ENCODE results near the gene FGF14. TPM values are rescaled to one million over a fixed set of nuclear protein-coding genes. Genes with fewer than 3 reads are reported as not detected.

FGF14 gene
- polyA plus RNA-seq, 2 donors: 0.04 to 0.29 TPM

GRCh38 chr13:102250448-102250847 is 151.4 kb downstream of the FGF14 start:
- Histone ChIP-seq H3K4me3 (ENCODE audit: low read depth in 1 of 2, low read length in 2 of 2) (no peak overlapping the region), H3K27me3 (ENCODE audit: control insufficient read depth in 1 of 2, insufficient read depth in 2 of 2, low read length in 2 of 2) (no peaks in the 10 kb centered on the region), H3K36me3 (ENCODE audit: control insufficient read depth in 2 of 2, insufficient read depth in 2 of 2, low read length in 1 of 2) (no peaks in the 10 kb centered on the region), H3K4me1 (ENCODE audit: control insufficient read depth in 2 of 2, insufficient read depth in 2 of 2, low read length in 1 of 2) (no peaks in the 10 kb centered on the region), H3K9me3 (ENCODE audit: control insufficient read depth in 2 of 2, insufficient read depth in 1 of 2, low read depth in 1 of 2, low read length in 1 of 2) (no peaks in the 10 kb centered on the region), H3K27ac (ENCODE audit: low read depth in 2 of 2, low read length in 1 of 2) (no peak overlapping the region)
- WGBS, 2 donors: 83 to 89% methylated on average over 2 of the region's 2 CpGs

- Histone ChIP-seq H3K27ac (ENCODE audit: low read depth in 2 of 2, low read length in 1 of 2) (no peak overlapping the region), H3K36me3 (ENCODE audit: control insufficient read depth in 2 of 2, insufficient read depth in 2 of 2, low read length in 1 of 2) (no peaks in the 10 kb centered on the region), H3K4me3 (ENCODE audit: low read depth in 1 of 2, low read length in 2 of 2) (no peak overlapping the region), H3K9me3 (ENCODE audit: control insufficient read depth in 2 of 2, insufficient read depth in 1 of 2, low read depth in 1 of 2, low read length in 1 of 2) (no peaks in the 10 kb centered on the region), H3K27me3 (ENCODE audit: control insufficient read depth in 1 of 2, insufficient read depth in 2 of 2, low read length in 2 of 2) (no peaks in the 10 kb centered on the region), H3K4me1 (ENCODE audit: control insufficient read depth in 2 of 2, insufficient read depth in 2 of 2, low read length in 1 of 2) (no peaks in the 10 kb centered on the region)
- WGBS, 2 donors: 79 to 82% methylated on average over 3 of the region's 3 CpGs
These were observed 157.1 kb downstream of the FGF14 start for GRCh38 chr13:102244607-102245227.

GRCh38 chr13:102240110-102240509 is 161.7 kb downstream of the FGF14 start:
- no peaks in the 10 kb centered on the region for H3K4me1 ChIP-seq (ENCODE audit: control insufficient read depth in 2 of 2, insufficient read depth in 2 of 2, low read length in 1 of 2)
- no peak overlapping the region for H3K27ac ChIP-seq (ENCODE audit: low read depth in 2 of 2, low read length in 1 of 2)
- no peaks in the 10 kb centered on the region for H3K36me3 ChIP-seq (ENCODE audit: control insufficient read depth in 2 of 2, insufficient read depth in 2 of 2, low read length in 1 of 2)
- no peak overlapping the region for H3K4me3 ChIP-seq (ENCODE audit: low read depth in 1 of 2, low read length in 2 of 2)
- no peaks in the 10 kb centered on the region for H3K27me3 ChIP-seq (ENCODE audit: control insufficient read depth in 1 of 2, insufficient read depth in 2 of 2, low read length in 2 of 2)
- 71 to 72% methylated on average over 3 of the region's 3 CpGs for whole genome bisulfite sequencing, 2 donors
- H3K9me3 ChIP-seq (ENCODE audit: control insufficient read depth in 2 of 2, insufficient read depth in 1 of 2, low read depth in 1 of 2, low read length in 1 of 2): no peaks in the 10 kb centered on the region

- no peak overlapping the region for H3K4me3 ChIP-seq (ENCODE audit: low read depth in 1 of 2, low read length in 2 of 2)
- no peaks in the 10 kb centered on the region for H3K4me1 ChIP-seq (ENCODE audit: control insufficient read depth in 2 of 2, insufficient read depth in 2 of 2, low read length in 1 of 2)
- WGBS, 2 donors: 69 to 75% methylated on average over 6 of the region's 6 CpGs
- H3K27ac ChIP-seq (ENCODE audit: low read depth in 2 of 2, low read length in 1 of 2): no peak overlapping the region
- H3K36me3 ChIP-seq (ENCODE audit: control insufficient read depth in 2 of 2, insufficient read depth in 2 of 2, low read length in 1 of 2): no peaks in the 10 kb centered on the region
- no peaks in the 10 kb centered on the region for H3K27me3 ChIP-seq (ENCODE audit: control insufficient read depth in 1 of 2, insufficient read depth in 2 of 2, low read length in 2 of 2)
- no peaks in the 10 kb centered on the region for H3K9me3 ChIP-seq (ENCODE audit: control insufficient read depth in 2 of 2, insufficient read depth in 1 of 2, low read depth in 1 of 2, low read length in 1 of 2)
These were observed 164.6 kb downstream of the FGF14 start for GRCh38 chr13:102237230-102237629.

GRCh38 chr13:102236830-102237229 is 165.0 kb downstream of the FGF14 start:
- 77 to 89% methylated on average over 8 of the region's 8 CpGs for WGBS, 2 donors
- Histone ChIP-seq H3K27me3 (ENCODE audit: control insufficient read depth in 1 of 2, insufficient read depth in 2 of 2, low read length in 2 of 2) (no peaks in the 10 kb centered on the region), H3K4me1 (ENCODE audit: control insufficient read depth in 2 of 2, insufficient read depth in 2 of 2, low read length in 1 of 2) (no peaks in the 10 kb centered on the region), H3K27ac (ENCODE audit: low read depth in 2 of 2, low read length in 1 of 2) (no peak overlapping the region), H3K9me3 (ENCODE audit: control insufficient read depth in 2 of 2, insufficient read depth in 1 of 2, low read depth in 1 of 2, low read length in 1 of 2) (no peaks in the 10 kb centered on the region), H3K4me3 (ENCODE audit: low read depth in 1 of 2, low read length in 2 of 2) (no peak overlapping the region), H3K36me3 (ENCODE audit: control insufficient read depth in 2 of 2, insufficient read depth in 2 of 2, low read length in 1 of 2) (no peaks in the 10 kb centered on the region)

GRCh38 chr13:102236341-102236740 is 165.5 kb downstream of the FGF14 start:
- Histone ChIP-seq H3K4me3 (ENCODE audit: low read depth in 1 of 2, low read length in 2 of 2) (no peak overlapping the region), H3K4me1 (ENCODE audit: control insufficient read depth in 2 of 2, insufficient read depth in 2 of 2, low read length in 1 of 2) (no peaks in the 10 kb centered on the region), H3K27ac (ENCODE audit: low read depth in 2 of 2, low read length in 1 of 2) (no peak overlapping the region), H3K36me3 (ENCODE audit: control insufficient read depth in 2 of 2, insufficient read depth in 2 of 2, low read length in 1 of 2) (no peaks in the 10 kb centered on the region), H3K9me3 (ENCODE audit: control insufficient read depth in 2 of 2, insufficient read depth in 1 of 2, low read depth in 1 of 2, low read length in 1 of 2) (no peaks in the 10 kb centered on the region), H3K27me3 (ENCODE audit: control insufficient read depth in 1 of 2, insufficient read depth in 2 of 2, low read length in 2 of 2) (no peaks in the 10 kb centered on the region)
- WGBS, 2 donors: 64 to 67% methylated on average over 7 of the region's 7 CpGs

GRCh38 chr13:102235689-102236088 is 166.2 kb downstream of the FGF14 start:
- no peaks in the 10 kb centered on the region for H3K27me3 ChIP-seq (ENCODE audit: control insufficient read depth in 1 of 2, insufficient read depth in 2 of 2, low read length in 2 of 2)
- 48 to 65% methylated on average over 1 of the region's 1 CpG for WGBS, 2 donors
- H3K4me1 ChIP-seq (ENCODE audit: control insufficient read depth in 2 of 2, insufficient read depth in 2 of 2, low read length in 1 of 2): no peaks in the 10 kb centered on the region
- H3K4me3 ChIP-seq (ENCODE audit: low read depth in 1 of 2, low read length in 2 of 2): no peak overlapping the region
- no peak overlapping the region for H3K27ac ChIP-seq (ENCODE audit: low read depth in 2 of 2, low read length in 1 of 2)
- H3K36me3 ChIP-seq (ENCODE audit: control insufficient read depth in 2 of 2, insufficient read depth in 2 of 2, low read length in 1 of 2): no peaks in the 10 kb centered on the region
- no peaks in the 10 kb centered on the region for H3K9me3 ChIP-seq (ENCODE audit: control insufficient read depth in 2 of 2, insufficient read depth in 1 of 2, low read depth in 1 of 2, low read length in 1 of 2)

- WGBS, 2 donors: 67 to 86% methylated on average over 2 of the region's 2 CpGs
- no peaks in the 10 kb centered on the region for H3K27me3 ChIP-seq (ENCODE audit: control insufficient read depth in 1 of 2, insufficient read depth in 2 of 2, low read length in 2 of 2)
- H3K4me1 ChIP-seq (ENCODE audit: control insufficient read depth in 2 of 2, insufficient read depth in 2 of 2, low read length in 1 of 2): no peaks in the 10 kb centered on the region
- H3K36me3 ChIP-seq (ENCODE audit: control insufficient read depth in 2 of 2, insufficient read depth in 2 of 2, low read length in 1 of 2): no peaks in the 10 kb centered on the region
- no peaks in the 10 kb centered on the region for H3K9me3 ChIP-seq (ENCODE audit: control insufficient read depth in 2 of 2, insufficient read depth in 1 of 2, low read depth in 1 of 2, low read length in 1 of 2)
- no peak overlapping the region for H3K4me3 ChIP-seq (ENCODE audit: low read depth in 1 of 2, low read length in 2 of 2)
- no peak overlapping the region for H3K27ac ChIP-seq (ENCODE audit: low read depth in 2 of 2, low read length in 1 of 2)
These were observed 167.2 kb downstream of the FGF14 start for GRCh38 chr13:102234618-102235017.

- Histone ChIP-seq H3K27ac (ENCODE audit: low read depth in 2 of 2, low read length in 1 of 2) (no peak overlapping the region), H3K27me3 (ENCODE audit: control insufficient read depth in 1 of 2, insufficient read depth in 2 of 2, low read length in 2 of 2) (no peaks in the 10 kb centered on the region), H3K4me1 (ENCODE audit: control insufficient read depth in 2 of 2, insufficient read depth in 2 of 2, low read length in 1 of 2) (no peaks in the 10 kb centered on the region), H3K9me3 (ENCODE audit: control insufficient read depth in 2 of 2, insufficient read depth in 1 of 2, low read depth in 1 of 2, low read length in 1 of 2) (no peaks in the 10 kb centered on the region), H3K4me3 (ENCODE audit: low read depth in 1 of 2, low read length in 2 of 2) (no peak overlapping the region), H3K36me3 (ENCODE audit: control insufficient read depth in 2 of 2, insufficient read depth in 2 of 2, low read length in 1 of 2) (no peaks in the 10 kb centered on the region)
- WGBS, 2 donors: 71 to 72% methylated on average over 3 of the region's 3 CpGs
These were observed 168.2 kb downstream of the FGF14 start for GRCh38 chr13:102233566-102234208.

GRCh38 chr13:102231479-102231878 is 170.4 kb downstream of the FGF14 start:
- Histone ChIP-seq H3K9me3 (ENCODE audit: control insufficient read depth in 2 of 2, insufficient read depth in 1 of 2, low read depth in 1 of 2, low read length in 1 of 2) (no peaks in the 10 kb centered on the region), H3K27me3 (ENCODE audit: control insufficient read depth in 1 of 2, insufficient read depth in 2 of 2, low read length in 2 of 2) (no peaks in the 10 kb centered on the region), H3K27ac (ENCODE audit: low read depth in 2 of 2, low read length in 1 of 2) (no peak overlapping the region), H3K4me3 (ENCODE audit: low read depth in 1 of 2, low read length in 2 of 2) (no peak overlapping the region), H3K36me3 (ENCODE audit: control insufficient read depth in 2 of 2, insufficient read depth in 2 of 2, low read length in 1 of 2) (no peaks in the 10 kb centered on the region), H3K4me1 (ENCODE audit: control insufficient read depth in 2 of 2, insufficient read depth in 2 of 2, low read length in 1 of 2) (no peaks in the 10 kb centered on the region)
- 43 to 45% methylated on average over 2 of the region's 2 CpGs for WGBS, 2 donors
